Lower lobe of right lung (tissue), 2 donors: ENCODE results near the gene TP53BP2. TPM values are rescaled to one million over a fixed set of nuclear protein-coding genes. Genes with fewer than 3 reads are reported as not detected.
"Not testable (repeated sequence)": the region's sequence is repeated elsewhere in the genome, so short reads cannot be mapped to it uniquely, and the experiment has no call there.

Experiments used
- ATAC-seq, 2 donors: fragments of 200-7000 bp; cut with Tn5 transposase; one replicate each; pipeline ENCODE4 v1.9.1; 2020 to 2022; ENCODE audit warnings: mild to moderate bottlenecking in 2 of 2, moderate library complexity in 2 of 2
- DNase-seq: peaks from one replicate; pipeline ENCODE4 v3.0.0-alpha.2; 2020
- H3K27ac ChIP-seq: fragments of 200-600 bp; one replicate; pipeline ENCODE4 v1.8.0; 2022
- H3K27me3 ChIP-seq: fragments of 200-600 bp; one replicate; pipeline ENCODE4 v1.8.0; 2022; ENCODE audit warnings: low read depth
- H3K36me3 ChIP-seq: fragments of 200-600 bp; one replicate; pipeline ENCODE4 v1.8.0; 2022; ENCODE audit warnings: mild to moderate bottlenecking
- H3K4me1 ChIP-seq: fragments of 200-600 bp; one replicate; pipeline ENCODE4 v1.8.0; 2022
- H3K4me3 ChIP-seq: fragments of 200-600 bp; one replicate; pipeline ENCODE4 v1.8.0; 2022; ENCODE audit warnings: mild to moderate bottlenecking
- H3K9me3 ChIP-seq: fragments of 200-600 bp; one replicate; pipeline ENCODE4 v1.8.0; 2022
- intact Hi-C: fragments of 100-400 bp; cut with DNase I; formaldehyde crosslinking; loops from one replicate; pipeline ENCODE4 v1.11.0; 2022
- total RNA-seq: library from RNA; stranded (reverse); fragmentation: NEBNext Ultra II Directional; extraction: Animal tissue kit (Norgen Biotek cat#: 25700); gene quantifications from one replicate; pipeline ENCODE4 v1.2.1, GENCODE V29; 2021
- TF ChIP-seq, protein P1 (sequence below): fragments of 200-600 bp; IDR thresholded peaks from one replicate; pipeline ENCODE4 v1.8.0; 2022; ENCODE audit warnings: antibody characterized with exemption, mild to moderate bottlenecking
- donor health status: DM: no; HTN: yes; CAD: no; lungs with severe emphysema.

Gene TP53BP2
- total RNA-seq, 1 donor from 2014 or later, result 59.1 TPM

GRCh38 chr1:223741861-223742260 is 103.9 kb downstream of the TP53BP2 start:
- intact Hi-C loops, result no loop called here
- DNase-seq, result no peak
- Histone ChIP-seq H3K36me3 (peaks cover 56% of the 10 kb centered on the region), H3K9me3 (no peaks in the 10 kb centered on the region), H3K4me3 (no peak overlapping the region), H3K4me1 (peaks cover 48% of the 10 kb centered on the region), H3K27ac (peak overlapping the region; percentile 68), H3K27me3 (no peaks in the 10 kb centered on the region)
- TF ChIP-seq, protein P1, sequence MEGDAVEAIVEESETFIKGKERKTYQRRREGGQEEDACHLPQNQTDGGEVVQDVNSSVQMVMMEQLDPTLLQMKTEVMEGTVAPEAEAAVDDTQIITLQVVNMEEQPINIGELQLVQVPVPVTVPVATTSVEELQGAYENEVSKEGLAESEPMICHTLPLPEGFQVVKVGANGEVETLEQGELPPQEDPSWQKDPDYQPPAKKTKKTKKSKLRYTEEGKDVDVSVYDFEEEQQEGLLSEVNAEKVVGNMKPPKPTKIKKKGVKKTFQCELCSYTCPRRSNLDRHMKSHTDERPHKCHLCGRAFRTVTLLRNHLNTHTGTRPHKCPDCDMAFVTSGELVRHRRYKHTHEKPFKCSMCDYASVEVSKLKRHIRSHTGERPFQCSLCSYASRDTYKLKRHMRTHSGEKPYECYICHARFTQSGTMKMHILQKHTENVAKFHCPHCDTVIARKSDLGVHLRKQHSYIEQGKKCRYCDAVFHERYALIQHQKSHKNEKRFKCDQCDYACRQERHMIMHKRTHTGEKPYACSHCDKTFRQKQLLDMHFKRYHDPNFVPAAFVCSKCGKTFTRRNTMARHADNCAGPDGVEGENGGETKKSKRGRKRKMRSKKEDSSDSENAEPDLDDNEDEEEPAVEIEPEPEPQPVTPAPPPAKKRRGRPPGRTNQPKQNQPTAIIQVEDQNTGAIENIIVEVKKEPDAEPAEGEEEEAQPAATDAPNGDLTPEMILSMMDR, result no peak
- no peak for ATAC-seq

GRCh38 chr1:223740038-223740736 is 105.6 kb downstream of the TP53BP2 start:
- intact Hi-C loops, result not testable (repeated sequence)

DNA sequence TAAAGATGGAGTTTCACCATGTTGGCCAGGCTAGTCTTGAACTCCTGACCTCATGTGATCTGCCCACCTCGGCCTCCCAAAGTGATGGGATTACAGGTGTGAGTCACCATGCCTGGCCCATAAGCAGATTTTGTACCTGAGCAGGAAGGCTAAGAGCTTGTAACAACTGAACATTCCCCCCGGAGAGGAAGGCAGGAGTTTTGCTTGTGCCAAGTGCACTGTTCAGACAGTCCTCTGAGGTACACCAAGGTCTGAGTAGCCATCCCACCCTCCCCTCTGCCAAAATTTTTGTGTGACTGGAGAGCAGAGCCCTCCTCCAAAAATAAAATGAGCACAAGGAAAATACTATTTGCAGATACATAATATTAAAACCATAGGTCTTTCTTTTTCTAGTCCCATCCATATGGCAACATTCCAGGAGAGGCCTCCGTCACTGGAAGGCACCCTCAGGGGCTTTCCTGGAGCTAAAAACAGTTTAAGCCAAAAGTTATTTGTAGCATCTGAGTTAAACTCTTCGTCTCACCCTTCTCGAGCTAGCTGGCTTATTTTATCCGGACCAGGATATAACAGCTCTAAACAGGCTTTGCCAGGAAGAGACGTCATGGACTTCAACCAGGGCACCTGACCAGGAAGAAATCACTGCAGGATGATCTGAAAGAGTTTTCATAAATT is 106.2 kb downstream of the TP53BP2 start:
- TF ChIP-seq, protein P1, result no peak
- DNase-seq, result no peak
- peaks cover 36% of the 10 kb centered on the region for H3K36me3 ChIP-seq
- peaks cover 58% of the 10 kb centered on the region for H3K4me1 ChIP-seq
- peak; percentile 55 to 61 for ATAC-seq
- H3K27ac ChIP-seq, result peak overlapping the region; percentile 81
- no peaks in the 10 kb centered on the region for H3K9me3 ChIP-seq
- H3K27me3 ChIP-seq, result no peaks in the 10 kb centered on the region
- no peak overlapping the region for H3K4me3 ChIP-seq
- intact Hi-C loops, result no loop called here

More at GRCh38 chr1:223740038-223740736, 105.6 kb downstream of the TP53BP2 start:
- not testable (repeated sequence) for H3K27me3 ChIP-seq, H3K9me3 ChIP-seq, DNase-seq, H3K4me3 ChIP-seq
- Histone ChIP-seq H3K4me1 (peaks cover 51% of the 10 kb centered on the region), H3K27ac (peak overlapping the region; percentile 81), H3K36me3 (peaks cover 39% of the 10 kb centered on the region)
- ATAC-seq, result peak; percentile 5 to 60

DNA sequence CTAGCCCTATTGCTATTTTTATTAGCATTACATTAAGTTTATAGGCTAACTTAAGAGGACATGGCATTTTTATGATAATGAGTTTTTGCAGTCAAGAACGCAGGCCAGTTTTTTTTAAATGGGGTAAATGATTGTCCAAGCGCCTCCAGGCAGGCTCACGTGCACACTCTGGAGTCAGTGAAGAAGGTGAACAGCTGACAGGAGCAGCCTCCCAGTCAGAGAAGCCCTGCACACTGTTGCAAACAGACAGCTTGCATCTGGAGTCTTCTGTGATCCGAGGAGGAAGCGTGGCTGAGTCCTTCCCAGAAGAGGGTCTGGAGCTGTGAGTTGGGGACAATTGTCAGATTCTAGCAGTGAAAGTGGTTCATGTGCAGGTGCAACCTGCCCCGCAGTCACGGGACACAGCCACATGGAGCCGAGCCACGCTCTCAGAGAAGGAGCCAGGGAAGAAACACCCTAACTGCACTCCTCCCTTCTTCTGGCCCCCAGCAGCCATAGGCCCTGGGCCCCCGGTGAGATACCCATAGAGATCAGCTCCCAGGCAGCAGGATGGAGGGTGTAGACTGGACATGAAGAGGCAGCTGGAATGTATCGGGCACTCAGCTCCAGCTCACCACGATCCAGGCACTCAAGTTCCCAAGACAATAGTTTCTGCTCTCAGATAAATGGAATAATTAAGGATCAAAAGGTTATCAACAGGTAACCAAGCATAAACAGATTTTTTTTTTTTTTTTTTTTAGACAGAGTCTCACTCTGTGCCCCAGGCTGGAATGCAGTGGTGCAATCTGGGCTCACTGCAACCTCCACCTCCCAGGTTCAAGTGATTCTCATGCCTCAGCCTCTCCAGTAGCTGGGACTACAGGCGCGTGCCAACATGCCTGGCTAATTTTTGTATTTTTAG is 107.0 kb downstream of the TP53BP2 start:
- ATAC-seq, result peak; percentile 68 to 75
- H3K27ac ChIP-seq, result peak overlapping the region; percentile 81
- H3K4me1 ChIP-seq, result peaks cover 66% of the 10 kb centered on the region
- peak overlapping the region; percentile 4 for H3K4me3 ChIP-seq
- peaks cover 32% of the 10 kb centered on the region for H3K36me3 ChIP-seq
- TF ChIP-seq, protein P1, result no peak
- no peaks in the 10 kb centered on the region for H3K9me3 ChIP-seq
- H3K27me3 ChIP-seq, result no peaks in the 10 kb centered on the region
- peak; percentile 70 for DNase-seq
- intact Hi-C loops, result no loop called here

DNA sequence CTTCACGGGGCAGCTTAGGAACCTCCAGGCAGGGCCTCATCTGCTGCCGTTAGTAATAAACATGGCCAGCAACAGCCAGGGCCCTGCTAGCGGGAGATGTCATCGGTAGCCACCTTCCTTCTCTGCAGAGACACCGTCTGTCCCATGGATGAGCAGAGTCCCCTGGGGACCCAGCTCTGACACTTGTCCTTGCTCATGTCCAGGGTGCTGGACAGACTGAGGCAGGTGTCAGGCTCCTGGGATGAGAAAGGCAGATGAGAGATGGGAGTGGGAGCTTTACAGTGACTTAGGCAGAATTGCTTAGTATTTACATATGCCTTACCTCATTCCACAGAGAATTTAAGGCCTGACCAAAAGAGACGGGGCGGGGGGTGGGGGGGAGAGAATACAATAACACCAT is 108.4 kb downstream of the TP53BP2 start:
- Histone ChIP-seq H3K4me1 (peaks cover 69% of the 10 kb centered on the region), H3K4me3 (no peak overlapping the region), H3K27ac (peak overlapping the region; percentile 81), H3K27me3 (no peaks in the 10 kb centered on the region), H3K36me3 (peaks cover 19% of the 10 kb centered on the region), H3K9me3 (no peaks in the 10 kb centered on the region)
- intact Hi-C loops, result no loop called here
- TF ChIP-seq, protein P1, result no peak
- ATAC-seq (no peak), DNase-seq (no peak)

- H3K27ac ChIP-seq, result peak overlapping the region; percentile 81
- H3K27me3 ChIP-seq, H3K9me3 ChIP-seq, intact Hi-C loops, DNase-seq, ATAC-seq, H3K4me3 ChIP-seq: not testable (repeated sequence)
- peaks cover 19% of the 10 kb centered on the region for H3K36me3 ChIP-seq
- H3K4me1 ChIP-seq, result peaks cover 76% of the 10 kb centered on the region
Observed at GRCh38 chr1:223736638-223737037, 109.1 kb downstream of the TP53BP2 start.
